Stimulated activated naive B cell treated with anti-CD40 and anti-IgM and Interleukin-4, amounts not matched to agents 10 μg/mL and 1 μg/mL and 100 μg/mL, for 72 hours (primary cell): ENCODE results near the gene HHIPL1.

ENCODE experiments used
- ATAC-seq, 2 donors: fragments of 150-1000 bp; cut with Tn5 transposase; replicated peaks; 2 replicates each; pipeline ENCODE4 v1.10.0; 2021; ENCODE audit warnings: moderate library complexity in 1 of 2
- DNase-seq: peaks from one replicate; pipeline ENCODE4 v3.0.0; 2021
- H3K27ac Mint-ChIP-seq: one replicate; pipeline ENCODE4 v1.8.0; 2022; ENCODE audit warnings: mild to moderate bottlenecking, mixed read lengths
- H3K27me3 Mint-ChIP-seq, 2 donors: one replicate each; pipeline ENCODE4 v1.8.0; 2022; ENCODE audit warnings: mixed read lengths in 2 of 2
- H3K36me3 Mint-ChIP-seq, 2 donors: one replicate each; pipeline ENCODE4 v1.8.0; 2022; ENCODE audit warnings: mixed read lengths in 2 of 2, mild to moderate bottlenecking in 1 of 2
- H3K4me1 Mint-ChIP-seq, 2 donors: one replicate each; pipeline ENCODE4 v1.8.0; 2022; ENCODE audit warnings: mixed read lengths in 2 of 2, mild to moderate bottlenecking in 1 of 2
- H3K4me3 Mint-ChIP-seq, 2 donors: one replicate each; pipeline ENCODE4 v1.8.0; 2022; ENCODE audit warnings: mild to moderate bottlenecking in 2 of 2, mixed read lengths in 2 of 2, moderate library complexity in 1 of 2
- H3K9me3 Mint-ChIP-seq, 2 donors: one replicate each; pipeline ENCODE4 v1.8.0; 2022; ENCODE audit warnings: mixed read lengths in 2 of 2, mild to moderate bottlenecking in 1 of 2

The HHIPL1 gene

DNA sequence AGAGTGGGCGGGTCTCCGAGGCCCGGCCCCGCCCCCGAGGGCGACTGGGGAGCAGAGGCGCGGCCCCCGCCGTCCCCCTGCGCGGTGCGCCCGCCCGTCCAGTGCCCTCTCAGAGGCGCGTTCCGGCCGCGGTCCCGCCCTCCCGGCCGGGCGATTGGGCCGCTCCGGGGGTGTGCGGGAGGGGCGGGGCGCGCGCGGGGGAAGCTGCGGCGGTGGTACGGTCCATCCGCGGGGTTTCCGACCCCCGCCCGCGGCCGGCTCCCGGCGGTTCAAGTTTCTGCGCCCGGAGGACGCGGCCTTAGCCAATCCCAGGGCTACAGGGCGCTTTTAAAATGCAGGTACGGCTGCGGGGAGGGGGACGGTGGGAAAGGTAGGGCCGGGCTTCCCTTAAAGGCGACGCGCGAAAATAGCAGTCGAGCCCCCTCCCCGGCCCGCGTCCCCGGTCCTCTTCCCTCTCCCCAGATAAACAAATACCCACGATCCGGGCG, 40.6 kb upstream of the HHIPL1 start:
- peaks cover 9 to 21% of the 10 kb centered on the region in 2 donors for H3K4me1 Mint-ChIP-seq
- H3K27me3 Mint-ChIP-seq = peaks cover 13 to 26% of the 10 kb centered on the region in 2 donors
- H3K36me3 Mint-ChIP-seq = no peaks in the 10 kb centered on the region
- H3K9me3 Mint-ChIP-seq = no peaks in the 10 kb centered on the region
- peak overlapping the region; percentile 79 for H3K27ac Mint-ChIP-seq
- peak; percentile 93 to 95 for ATAC-seq
- peak overlapping the region; percentile 79 to 83 for H3K4me3 Mint-ChIP-seq
- peak; percentile 89 for DNase-seq

- DNase-seq (peak; percentile 18), ATAC-seq (peak; percentile 40 to 56)
- Mint-ChIP-seq H3K9me3 (no peaks in the 10 kb centered on the region), H3K27ac (peak overlapping the region; percentile 79), H3K4me3 (peak overlapping the region; percentile 79 to 83), H3K4me1 (peaks cover 9 to 21% of the 10 kb centered on the region in 2 donors), H3K36me3 (no peaks in the 10 kb centered on the region), H3K27me3 (peaks cover 13 to 26% of the 10 kb centered on the region in 2 donors)
Measured at GRCh38 chr14:99604766-99605298, 40.1 kb upstream of the HHIPL1 start.

DNA sequence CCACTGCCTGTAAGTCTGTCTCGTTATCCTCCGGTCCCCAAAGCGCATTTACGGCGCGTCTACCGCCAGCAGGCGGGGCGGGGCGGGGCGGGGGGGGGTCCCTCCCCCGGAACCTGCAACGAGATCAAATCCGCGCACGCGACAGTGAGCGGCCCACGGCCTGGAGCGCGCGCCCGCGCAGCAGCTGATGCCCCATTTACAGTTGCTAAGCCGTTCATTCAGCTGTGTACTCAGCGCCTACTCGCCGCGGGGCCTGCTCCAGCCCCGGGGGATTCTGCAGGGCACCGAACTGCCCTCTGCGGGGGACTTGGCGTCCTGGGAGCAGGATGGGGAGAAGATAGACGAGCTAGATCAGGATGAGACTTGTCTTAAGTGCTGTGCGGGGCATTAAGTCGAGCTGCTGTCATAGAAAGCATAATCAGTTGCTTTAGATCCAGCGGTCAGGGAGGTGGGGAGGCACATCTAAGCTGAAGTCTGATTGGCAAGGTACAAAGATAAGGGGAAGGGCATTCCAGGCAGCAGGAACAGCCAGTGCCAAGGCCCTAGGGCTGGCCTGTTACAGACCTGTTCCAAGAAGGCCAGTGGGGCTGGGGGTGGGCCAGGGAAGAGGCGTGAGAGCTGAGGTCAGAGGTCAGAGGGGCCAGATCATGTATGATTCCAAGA, 39.5 kb upstream of the HHIPL1 start:
- DNase-seq (peak; percentile 33), ATAC-seq (peak; percentile 40 to 43)
- H3K27ac Mint-ChIP-seq = peak overlapping the region; percentile 84
- H3K36me3 Mint-ChIP-seq = no peaks in the 10 kb centered on the region
- peaks cover 9 to 21% of the 10 kb centered on the region in 2 donors for H3K4me1 Mint-ChIP-seq
- H3K4me3 Mint-ChIP-seq = peak overlapping the region; percentile 79 to 83
- H3K27me3 Mint-ChIP-seq = peaks cover 13 to 26% of the 10 kb centered on the region in 2 donors
- H3K9me3 Mint-ChIP-seq = no peaks in the 10 kb centered on the region

DNA sequence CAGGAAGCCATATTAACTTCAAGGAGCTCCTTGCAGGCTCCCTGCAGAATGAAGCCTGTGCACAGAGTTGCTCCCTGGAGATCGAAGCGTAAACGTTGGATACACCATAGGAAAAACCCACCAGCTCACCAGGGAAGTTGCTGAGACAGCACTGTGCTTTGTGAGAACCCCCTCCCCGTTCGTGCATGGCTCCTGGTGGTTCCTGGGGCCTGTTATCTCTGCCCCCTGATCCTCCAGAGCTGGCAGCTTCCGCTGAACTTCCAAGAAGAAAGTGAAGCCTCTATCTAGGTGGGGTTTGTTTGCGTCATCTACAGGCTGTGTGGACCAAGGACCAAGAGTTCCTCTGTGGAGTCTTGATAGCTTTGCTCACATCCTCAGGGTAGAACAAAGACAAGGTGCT, 38.6 kb upstream of the HHIPL1 start:
- H3K4me1 Mint-ChIP-seq = peaks cover 9 to 21% of the 10 kb centered on the region in 2 donors
- no peak overlapping the region for H3K4me3 Mint-ChIP-seq
- ATAC-seq (no peak), DNase-seq (no peak)
- H3K27me3 Mint-ChIP-seq = peaks cover 13 to 23% of the 10 kb centered on the region in 2 donors
- H3K36me3 Mint-ChIP-seq = no peaks in the 10 kb centered on the region
- H3K9me3 Mint-ChIP-seq = no peaks in the 10 kb centered on the region
- H3K27ac Mint-ChIP-seq = no peak overlapping the region

GRCh38 chr14:99608591-99608990, 36.3 kb upstream of the HHIPL1 start:
- Mint-ChIP-seq H3K9me3 (no peaks in the 10 kb centered on the region), H3K4me1 (peaks cover 5 to 8% of the 10 kb centered on the region in 2 donors), H3K4me3 (no peak overlapping the region), H3K36me3 (no peaks in the 10 kb centered on the region), H3K27me3 (peaks cover 4 to 7% of the 10 kb centered on the region in 2 donors), H3K27ac (no peak overlapping the region)
- no peak for ATAC-seq
- no peak for DNase-seq

DNA sequence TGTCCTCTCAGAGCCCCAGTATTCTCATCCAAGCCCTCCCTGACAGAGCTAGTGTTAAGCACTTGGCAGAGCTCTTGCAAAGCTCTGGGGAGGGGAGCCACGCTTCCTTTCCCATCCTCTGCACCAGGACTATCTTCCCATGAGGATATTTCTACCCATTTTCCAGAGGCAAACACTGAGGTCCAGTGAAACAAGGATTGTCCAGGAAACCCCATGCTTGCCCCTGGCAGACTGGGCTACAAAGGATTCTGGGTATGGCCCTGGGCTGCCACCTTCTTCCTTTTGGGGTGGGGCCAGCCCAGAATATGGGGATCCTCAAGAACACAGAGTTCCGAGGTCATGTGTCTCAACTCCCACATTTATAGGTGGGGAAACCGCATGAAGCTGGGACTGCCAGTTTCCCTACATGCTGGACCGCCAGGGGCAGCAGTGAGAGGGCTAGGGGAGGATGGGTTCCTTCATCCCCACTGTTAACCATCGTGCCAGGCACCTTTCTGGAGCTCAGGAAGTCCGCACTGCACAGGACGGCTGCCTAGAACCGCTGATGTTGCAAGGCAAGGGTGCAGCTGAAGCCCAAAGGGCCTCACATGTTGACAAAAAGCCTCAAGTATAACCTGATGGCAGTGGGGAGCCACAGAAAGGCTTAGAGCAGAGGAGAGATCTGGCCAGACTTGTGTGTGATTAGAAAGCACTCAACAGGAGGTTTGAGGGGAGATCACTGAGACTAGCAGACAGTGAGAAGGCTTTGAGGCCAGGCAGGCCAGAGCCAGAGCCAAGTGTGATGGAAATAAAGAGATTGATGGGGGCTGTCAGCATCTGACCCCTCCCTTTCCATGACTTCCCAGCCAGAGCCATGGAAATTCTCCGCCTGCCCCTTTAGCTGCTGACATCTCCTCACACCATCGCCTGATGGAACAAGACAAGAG, 35.4 kb upstream of the HHIPL1 start:
- H3K4me1 Mint-ChIP-seq = peaks cover 5 to 8% of the 10 kb centered on the region in 2 donors
- DNase-seq (no peak), ATAC-seq (no peak)
- H3K27ac Mint-ChIP-seq = no peak overlapping the region
- no peaks in the 10 kb centered on the region for H3K36me3 Mint-ChIP-seq
- H3K9me3 Mint-ChIP-seq = no peaks in the 10 kb centered on the region
- H3K4me3 Mint-ChIP-seq = no peak overlapping the region
- peaks cover 7 to 16% of the 10 kb centered on the region in 2 donors for H3K27me3 Mint-ChIP-seq

DNA sequence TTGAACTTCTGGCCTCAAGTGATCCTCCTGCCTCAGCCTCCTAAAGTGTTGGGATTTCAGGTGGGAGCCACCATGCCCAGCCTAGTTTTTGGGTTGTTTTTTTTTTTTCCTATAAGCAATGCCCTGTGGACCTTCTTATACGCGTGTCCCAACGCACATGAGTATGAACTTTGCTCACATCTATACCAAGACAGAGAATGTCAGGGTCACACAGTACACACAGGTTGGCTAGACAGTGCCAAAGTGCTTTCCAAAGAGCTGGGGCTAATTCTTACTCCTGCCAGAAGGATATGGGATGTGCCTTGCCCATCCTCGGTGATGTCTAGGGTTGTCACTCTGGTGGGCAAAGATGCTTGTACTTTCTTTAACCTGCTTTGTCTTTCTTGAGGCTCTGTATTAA, 33.3 kb upstream of the HHIPL1 start:
- DNase-seq = no peak
- Mint-ChIP-seq H3K27me3 (peaks cover 13 to 22% of the 10 kb centered on the region in 2 donors), H3K4me1 (no peaks in the 10 kb centered on the region), H3K4me3 (no peak overlapping the region), H3K27ac (no peak overlapping the region), H3K36me3 (no peaks in the 10 kb centered on the region), H3K9me3 (no peaks in the 10 kb centered on the region)
- ATAC-seq = no peak

- no peaks in the 10 kb centered on the region for H3K9me3 Mint-ChIP-seq
- peaks cover 17 to 22% of the 10 kb centered on the region in 2 donors for H3K27me3 Mint-ChIP-seq
- no peak for DNase-seq
- no peak for ATAC-seq
- H3K36me3 Mint-ChIP-seq = no peaks in the 10 kb centered on the region
- H3K4me3 Mint-ChIP-seq = peak overlapping the region in 1 of 2 donors; percentile 19
- no peaks in the 10 kb centered on the region for H3K4me1 Mint-ChIP-seq
- H3K27ac Mint-ChIP-seq = no peak overlapping the region
Measured at GRCh38 chr14:99612071-99612737, 32.7 kb upstream of the HHIPL1 start.

- Mint-ChIP-seq H3K27me3 (peaks cover 17 to 26% of the 10 kb centered on the region in 2 donors), H3K36me3 (no peaks in the 10 kb centered on the region), H3K4me3 (no peak overlapping the region), H3K9me3 (no peaks in the 10 kb centered on the region), H3K4me1 (no peaks in the 10 kb centered on the region), H3K27ac (no peak overlapping the region)
- no peak for DNase-seq
- no peak for ATAC-seq
Measured at GRCh38 chr14:99612738-99613330, 32.1 kb upstream of the HHIPL1 start.

DNA sequence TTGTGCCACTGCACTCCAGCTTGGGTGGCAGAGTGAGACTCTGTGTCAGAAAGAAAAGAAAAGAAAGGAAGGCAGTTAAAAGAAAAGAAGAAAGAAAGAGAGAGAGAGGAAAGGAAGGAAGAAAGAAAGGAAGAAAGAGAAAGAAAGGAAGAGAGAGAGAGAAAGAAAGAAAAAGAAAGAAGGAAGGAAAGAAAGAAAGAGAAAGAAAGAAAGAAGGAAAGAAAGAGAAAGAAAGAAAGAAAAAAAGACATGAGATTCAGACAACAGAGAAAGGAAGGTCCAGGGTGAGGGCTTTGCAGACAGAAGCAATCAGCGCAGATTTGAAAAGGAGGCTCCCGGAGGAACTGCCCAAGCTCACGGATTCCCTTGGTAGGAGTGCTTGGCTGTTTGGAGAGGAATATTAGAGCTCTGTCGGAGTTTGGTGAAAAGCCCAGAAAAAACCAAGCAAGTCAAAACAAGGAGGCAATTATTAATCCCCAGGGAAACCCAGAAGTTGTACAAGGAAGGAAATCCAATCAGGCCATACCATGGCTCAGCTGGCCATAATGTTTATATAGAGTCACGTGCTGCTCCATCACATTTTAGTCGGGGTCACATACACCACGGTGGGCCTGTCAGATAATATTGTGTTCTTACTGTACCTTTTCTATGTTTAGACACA, 29.3 kb upstream of the HHIPL1 start:
- no peaks in the 10 kb centered on the region for H3K9me3 Mint-ChIP-seq
- no peaks in the 10 kb centered on the region for H3K4me1 Mint-ChIP-seq
- H3K4me3 Mint-ChIP-seq = no peak overlapping the region

GRCh38 chr14:99616832-99617800, 27.8 kb upstream of the HHIPL1 start:
- no peaks in the 10 kb centered on the region for H3K9me3 Mint-ChIP-seq
- no peak overlapping the region for H3K4me3 Mint-ChIP-seq
- no peak overlapping the region for H3K27ac Mint-ChIP-seq
- peaks cover 24 to 47% of the 10 kb centered on the region in 2 donors for H3K27me3 Mint-ChIP-seq
- ATAC-seq (no peak), DNase-seq (no peak)
- peaks cover 0 to 1% of the 10 kb centered on the region in 2 donors for H3K4me1 Mint-ChIP-seq
- no peaks in the 10 kb centered on the region for H3K36me3 Mint-ChIP-seq

More for the DNA sequence above, 29.3 kb upstream of the HHIPL1 start:
- DNase-seq (no peak), ATAC-seq (no peak)
- H3K27me3 Mint-ChIP-seq = peaks cover 22 to 47% of the 10 kb centered on the region in 2 donors
- H3K27ac Mint-ChIP-seq = no peak overlapping the region
- H3K36me3 Mint-ChIP-seq = no peaks in the 10 kb centered on the region
